NCI-H82 (cell line): ENCODE data around the gene PGRMC2.

Source experiments
- DNase-seq: peaks from one replicate; lab custom pipeline; 2025; lab: John Stamatoyannopoulos, UW

PGRMC2 gene, protein sequence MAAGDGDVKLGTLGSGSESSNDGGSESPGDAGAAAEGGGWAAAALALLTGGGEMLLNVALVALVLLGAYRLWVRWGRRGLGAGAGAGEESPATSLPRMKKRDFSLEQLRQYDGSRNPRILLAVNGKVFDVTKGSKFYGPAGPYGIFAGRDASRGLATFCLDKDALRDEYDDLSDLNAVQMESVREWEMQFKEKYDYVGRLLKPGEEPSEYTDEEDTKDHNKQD

DNA sequence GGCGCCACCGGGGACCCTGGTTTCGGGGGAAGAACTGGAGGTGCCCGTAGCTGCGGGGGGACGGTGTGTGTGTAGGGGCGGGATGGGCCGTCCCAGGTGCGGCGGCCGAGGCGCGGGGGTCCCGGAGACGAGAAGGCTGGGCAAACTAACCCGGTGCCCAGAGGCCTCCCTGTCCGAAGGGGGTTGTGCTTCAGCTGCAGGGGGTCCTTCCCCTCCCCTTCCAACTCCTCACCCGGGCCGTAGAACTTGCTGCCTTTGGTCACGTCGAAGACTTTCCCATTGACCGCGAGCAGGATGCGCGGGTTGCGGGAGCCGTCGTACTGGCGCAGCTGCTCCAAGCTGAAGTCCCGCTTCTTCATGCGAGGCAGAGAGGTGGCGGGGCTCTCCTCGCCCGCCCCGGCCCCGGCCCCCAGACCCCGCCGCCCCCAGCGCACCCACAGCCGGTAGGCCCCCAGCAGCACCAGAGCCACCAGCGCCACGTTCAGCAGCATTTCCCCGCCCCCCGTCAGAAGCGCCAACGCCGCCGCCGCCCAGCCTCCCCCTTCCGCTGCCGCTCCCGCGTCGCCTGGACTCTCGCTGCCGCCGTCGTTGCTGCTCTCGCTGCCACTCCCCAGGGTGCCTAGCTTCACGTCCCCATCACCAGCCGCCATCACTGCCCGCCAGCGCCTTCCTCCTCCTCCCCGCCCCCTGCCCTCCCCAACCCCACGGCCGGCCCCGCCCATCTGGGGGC, at the start of gene PGRMC2:
PGRMC2 (minus strand) TSS at position 673 of the 730 bp plus-strand sequence; CDS start at position 650, 23 bp downstream.
- DNase-seq = peak; percentile 65

DNA sequence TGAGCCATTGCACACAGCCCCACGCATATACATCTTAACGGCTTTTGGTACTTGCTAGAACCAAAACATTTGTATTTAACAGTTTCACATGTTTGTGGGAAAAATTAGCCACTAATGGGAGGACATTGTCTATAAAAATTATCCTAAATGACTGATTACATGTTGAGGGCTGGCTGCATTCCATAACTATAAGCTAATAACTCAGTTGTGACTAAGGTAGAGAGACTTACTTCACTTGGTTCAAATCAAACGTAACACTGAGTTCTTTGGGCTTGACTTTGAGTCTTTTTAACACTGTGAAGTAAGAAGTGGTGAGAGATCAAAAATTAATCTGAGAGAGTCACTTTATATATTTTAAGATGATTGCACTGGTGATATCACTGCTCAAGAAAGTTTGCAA, 47.9 kb upstream of the PGRMC2 start:
- DNase-seq = no peak

DNA sequence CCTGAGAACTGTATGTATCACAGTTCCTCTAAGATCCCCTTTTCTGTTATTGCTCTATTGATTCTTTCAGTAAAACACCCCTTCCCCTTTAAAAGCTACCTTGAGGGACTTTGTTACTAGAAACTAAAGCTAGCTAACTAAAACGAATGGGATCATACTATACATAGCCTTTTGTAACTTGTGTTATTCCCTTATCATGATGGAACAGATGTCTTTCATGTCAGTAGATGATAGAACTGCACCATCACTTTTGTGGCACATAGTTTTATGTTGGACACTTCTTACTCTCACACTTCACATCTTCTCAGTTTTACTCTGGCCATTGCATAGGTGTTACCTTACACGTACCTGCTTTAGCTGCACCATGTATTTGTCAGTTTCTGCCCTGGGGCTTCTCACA, 46.6 kb upstream of the PGRMC2 start:
- DNase-seq = no peak

DNA sequence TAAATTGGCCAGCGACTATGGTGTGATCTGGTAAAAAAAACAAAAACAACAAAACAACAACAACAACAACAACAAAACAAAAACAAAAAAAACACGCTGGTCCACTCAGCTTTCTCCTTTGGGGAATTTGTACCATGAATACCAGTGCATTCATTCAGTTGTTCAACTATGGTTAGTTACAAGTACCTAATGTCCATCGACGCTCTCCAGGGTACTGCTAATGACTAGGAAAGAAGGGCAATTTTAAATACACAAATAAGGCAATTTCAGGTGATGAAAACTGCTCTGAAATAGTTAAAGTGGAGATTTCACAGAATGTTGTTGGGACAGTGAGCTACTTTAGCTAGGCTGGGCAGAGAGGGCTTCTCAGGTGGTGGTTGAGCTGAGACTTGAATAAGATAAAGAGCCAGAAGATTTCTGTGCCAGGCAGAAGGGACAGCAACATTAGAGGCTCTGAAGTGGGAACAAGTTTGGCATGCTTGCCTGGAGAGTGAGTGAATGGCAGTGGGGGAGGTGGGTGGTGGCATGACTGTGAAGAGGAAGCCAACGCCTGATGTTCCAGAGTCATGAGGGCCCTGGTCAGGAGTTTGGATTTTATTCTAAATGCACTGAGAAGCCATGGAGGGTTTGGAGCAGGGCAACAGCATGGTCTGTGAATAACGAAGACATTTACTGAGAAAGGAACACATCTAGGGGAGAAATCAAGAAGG, 45.9 kb upstream of the PGRMC2 start:
- no peak for DNase-seq

DNA sequence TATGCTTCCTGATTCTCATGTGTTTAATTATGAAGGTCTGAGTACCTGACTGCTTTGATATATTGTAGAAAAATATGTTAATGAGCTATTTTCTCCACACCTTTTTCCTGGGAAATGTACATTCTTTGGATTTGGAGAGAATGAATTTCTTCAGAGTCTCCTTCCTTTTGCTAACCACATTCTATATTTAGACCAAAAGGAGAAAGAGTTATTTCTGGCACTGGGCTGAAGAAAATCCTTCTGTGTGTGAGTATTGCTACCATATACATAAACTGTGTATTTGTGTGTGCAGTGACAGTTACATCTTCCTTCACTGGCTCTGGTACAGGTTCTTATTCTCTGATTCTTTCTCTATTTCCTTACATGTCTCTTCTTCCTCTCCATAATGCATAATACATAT, 44.5 kb upstream of the PGRMC2 start:
- no peak for DNase-seq

DNA sequence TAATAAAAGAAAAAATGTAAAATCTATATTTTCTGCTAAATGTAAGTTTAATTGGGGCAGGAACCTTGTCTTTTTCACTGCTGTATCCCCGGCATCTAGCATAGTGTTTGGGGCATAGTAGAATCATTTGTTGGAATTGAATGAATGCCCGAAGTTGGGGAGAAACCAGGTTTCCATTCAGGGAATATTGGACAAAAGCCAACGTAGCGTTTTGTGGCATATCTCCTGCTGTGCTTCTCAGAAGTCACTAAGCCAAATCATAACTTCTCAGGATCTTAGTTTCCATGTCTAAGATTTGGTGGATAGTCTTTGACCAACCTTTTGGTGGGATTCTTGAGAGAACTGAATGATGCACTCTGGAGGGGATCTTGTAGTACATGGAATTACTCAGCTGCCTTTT, 42.0 kb upstream of the PGRMC2 start:
- no peak for DNase-seq

DNA sequence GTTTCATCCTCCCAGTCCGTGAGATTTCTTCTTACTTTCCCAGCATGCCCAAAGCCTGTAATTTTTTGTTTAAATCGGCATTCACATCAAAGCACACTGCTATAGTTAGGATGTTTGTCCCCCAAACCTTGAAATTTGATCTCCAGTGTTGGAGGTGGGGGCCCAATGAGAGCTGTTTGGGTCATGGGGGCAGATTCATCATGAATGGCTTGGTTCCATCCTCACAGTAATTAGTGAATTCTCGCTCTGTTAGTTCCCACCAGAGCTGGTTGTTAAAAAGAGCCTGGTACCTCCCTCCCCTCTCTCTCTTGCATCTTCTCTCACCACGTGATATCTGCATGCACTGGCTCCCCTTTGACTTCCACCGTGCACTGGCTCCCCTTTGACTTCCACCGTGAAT, 40.5 kb upstream of the PGRMC2 start:
- DNase-seq = no peak

DNA sequence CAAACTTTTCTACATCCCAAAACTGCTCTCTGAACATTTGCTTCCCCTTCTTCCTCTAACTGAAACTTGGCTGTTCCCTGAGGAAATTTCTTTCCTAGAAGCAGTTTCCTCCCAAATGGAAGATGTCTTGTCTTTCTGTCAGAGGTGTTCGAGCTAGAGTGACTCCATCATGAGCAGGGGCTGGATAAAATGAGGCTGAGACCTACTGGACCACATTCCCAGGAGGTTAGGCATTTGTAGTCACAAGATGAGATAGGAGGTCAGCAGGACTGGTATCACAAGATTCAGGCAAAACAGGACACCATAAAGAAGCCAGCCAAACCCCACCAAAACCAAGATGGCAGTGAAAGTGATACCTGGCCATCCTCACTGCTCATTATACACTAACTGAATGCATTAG, 35.8 kb upstream of the PGRMC2 start:
- no peak for DNase-seq

DNA sequence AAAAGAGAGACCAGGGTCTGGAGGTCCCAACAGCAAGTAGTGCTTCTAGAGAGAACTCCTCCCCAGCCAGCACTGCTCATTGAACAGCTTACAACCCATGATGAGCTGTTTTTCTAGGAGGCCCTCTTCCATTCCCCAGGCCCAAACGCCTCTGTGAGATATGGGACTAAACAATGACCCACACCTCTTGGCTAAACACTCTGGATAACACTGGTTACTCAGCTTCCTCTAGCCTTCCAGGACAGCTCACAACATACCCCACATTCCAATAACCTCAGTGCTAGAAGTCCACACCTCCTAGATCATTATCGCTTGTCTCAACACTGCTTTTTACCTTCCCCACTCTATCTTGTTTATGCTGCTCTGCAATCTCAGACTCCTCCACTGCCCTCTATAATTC, 35.4 kb upstream of the PGRMC2 start:
- DNase-seq = no peak

DNA sequence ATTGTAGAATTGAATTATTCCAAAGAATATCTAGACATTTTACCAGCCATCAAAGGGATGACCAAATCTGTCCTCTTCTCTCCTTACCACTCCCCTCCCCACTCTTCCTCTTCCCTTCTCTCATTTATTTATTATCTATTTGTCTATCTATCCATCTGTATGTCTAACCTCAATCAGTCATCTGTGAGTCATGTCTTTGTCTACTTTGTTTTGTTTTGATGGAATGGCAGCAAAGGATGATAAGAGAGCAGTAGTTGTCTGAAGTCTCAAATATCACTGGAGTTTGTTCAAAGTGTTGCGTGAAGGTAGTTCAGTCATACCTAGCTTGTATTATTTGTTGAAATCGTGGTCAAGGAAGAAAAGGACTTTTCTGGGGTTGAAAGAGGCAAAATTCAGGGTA, 34.7 kb upstream of the PGRMC2 start:
- no peak for DNase-seq

DNA sequence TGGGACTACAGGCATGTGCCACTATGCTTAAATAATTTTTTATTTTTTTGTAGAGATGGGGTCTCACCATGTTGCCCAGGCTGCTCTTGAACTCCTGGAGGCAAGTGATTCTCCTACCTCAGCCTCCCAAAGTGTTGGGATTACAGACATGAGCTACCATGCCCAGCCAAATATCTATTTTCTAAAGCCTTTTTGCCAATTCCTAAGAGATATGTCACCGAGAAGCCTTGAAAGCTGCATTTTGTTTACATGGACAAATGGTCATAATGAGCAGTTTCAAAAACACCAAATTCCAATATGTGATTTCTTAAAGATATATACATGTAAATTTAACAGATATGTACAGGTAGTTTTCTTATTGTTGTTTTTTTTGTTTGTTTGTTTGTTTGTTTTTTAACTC, 33.0 kb upstream of the PGRMC2 start:
- DNase-seq = no peak

DNA sequence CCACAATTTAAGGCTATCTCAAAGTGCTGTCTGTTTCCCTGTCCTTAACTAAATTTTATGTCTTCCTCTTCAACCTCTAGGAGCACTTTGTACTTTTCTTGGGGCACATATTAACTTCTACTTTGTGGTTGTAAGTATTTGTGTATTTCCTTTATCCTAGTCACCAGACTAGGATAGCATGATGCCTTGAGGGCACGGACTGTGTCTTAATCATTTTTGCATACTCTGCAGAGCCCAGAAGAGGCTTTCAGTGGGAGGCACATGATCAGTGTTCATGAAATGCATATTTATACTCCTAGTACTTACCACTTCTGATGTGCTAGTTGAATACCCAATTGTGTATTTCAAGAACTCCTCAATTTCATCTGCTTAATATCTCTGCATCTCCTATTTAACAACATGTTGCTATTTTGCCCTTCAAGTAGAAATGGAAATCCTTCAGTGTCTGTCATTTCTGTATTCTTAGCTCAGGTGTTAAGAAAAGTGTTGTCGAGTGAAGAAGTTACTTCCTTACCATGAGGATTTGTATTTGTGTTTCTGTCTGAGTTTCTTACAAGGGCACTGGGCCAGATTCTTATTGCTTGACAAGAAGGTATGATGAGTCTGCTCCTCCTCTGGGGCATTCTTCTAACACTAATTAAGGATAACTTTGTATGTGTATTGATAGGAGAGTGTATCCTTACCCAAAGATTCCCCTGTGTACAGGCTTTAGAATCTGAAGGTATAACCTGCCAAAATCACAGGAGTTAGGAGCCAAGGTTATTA, 28.3 kb upstream of the PGRMC2 start:
- no peak for DNase-seq

DNA sequence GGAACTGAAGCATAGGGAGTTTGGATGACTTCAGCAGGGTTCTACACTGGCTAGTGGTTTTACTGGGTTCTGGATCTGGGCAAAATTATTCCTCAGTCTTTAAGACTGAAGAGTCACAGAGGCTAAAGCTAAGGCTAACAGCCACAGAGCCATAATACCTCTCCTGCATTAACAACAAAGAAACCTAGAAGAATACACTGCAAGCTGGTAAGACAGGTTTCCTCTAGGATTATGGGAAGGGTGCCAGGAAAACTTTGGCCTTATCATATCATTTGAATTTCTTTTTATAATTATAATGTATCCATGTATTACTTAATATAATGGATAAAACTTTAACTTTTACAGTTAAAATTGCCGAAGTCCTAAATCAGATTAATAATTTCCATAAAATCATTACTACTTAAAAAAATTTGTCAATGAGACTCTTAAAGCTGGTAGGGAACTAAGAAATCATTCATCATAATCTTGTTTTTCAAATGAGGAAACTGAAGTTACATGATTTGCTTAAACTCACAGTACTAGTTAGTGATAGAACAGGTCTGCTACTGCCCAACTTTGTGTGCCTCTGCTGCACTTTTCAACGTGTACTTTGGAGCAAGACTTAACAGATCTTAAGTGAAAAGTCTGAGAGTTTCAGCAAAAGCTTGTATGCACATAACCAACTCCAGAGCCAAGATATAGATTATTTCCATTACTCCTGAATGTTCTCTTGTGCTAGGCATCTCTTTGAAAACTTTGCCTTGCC, 24.2 kb upstream of the PGRMC2 start:
- no peak for DNase-seq

DNA sequence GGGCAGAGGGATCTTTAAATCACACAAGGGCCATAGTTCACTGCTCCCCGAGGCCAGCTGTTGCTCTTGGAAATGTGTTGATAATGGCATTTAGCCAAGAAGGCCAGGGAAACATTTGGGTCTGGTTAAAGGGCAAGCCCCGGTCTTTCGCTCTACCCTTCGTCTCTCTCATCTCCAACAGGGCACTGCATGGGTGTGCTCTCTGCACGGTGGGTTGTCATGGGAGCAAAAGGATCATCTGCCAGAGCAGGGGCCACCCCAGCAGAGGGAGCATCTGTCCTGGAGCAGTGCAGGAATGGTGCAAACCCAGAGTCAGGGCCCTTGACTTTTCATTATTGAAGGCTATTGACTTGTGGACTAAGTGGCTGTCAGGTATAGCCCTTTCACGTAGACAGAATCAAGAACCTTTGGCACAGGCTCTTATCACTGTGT, 22.7 kb upstream of the PGRMC2 start:
- peak; percentile 72 for DNase-seq

DNA sequence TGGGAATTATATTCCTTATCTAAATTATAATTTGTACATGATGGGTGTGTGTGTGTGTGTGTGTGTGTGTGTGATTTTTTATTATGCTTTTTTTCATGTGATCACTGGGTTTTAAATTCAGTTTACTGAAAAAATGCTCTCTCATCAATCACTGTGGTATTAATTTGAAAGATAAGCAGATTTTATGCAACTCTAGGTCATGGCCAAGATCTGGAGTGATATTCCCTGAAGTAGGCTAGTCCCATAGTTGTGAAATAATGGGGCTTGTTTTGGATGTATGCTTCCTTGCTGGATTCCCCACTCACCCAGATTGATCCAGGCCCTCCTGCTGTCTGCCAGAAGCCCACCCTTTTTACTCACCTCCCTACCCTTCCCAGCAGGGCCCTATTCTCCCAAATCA, 22.0 kb upstream of the PGRMC2 start:
- no peak for DNase-seq

DNA sequence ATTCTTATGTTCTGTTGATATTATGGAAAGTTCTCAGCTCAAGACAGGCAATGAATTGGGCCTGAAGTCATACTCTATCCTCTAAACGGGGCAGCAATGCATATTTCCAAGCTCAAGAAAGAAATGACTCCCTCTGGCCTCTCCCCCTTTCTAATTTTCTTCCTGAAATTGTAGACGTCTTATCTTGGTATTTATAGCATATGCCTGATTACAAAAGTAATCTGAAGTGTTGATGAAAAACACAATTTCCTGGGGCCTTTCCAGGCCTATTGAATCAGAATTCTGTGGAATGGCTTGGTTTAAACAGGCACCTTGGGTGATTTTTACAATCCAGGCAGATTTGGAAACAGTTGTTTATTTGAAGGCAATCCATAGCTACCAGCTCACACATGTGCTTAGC, 21.4 kb upstream of the PGRMC2 start:
- no peak for DNase-seq

DNA sequence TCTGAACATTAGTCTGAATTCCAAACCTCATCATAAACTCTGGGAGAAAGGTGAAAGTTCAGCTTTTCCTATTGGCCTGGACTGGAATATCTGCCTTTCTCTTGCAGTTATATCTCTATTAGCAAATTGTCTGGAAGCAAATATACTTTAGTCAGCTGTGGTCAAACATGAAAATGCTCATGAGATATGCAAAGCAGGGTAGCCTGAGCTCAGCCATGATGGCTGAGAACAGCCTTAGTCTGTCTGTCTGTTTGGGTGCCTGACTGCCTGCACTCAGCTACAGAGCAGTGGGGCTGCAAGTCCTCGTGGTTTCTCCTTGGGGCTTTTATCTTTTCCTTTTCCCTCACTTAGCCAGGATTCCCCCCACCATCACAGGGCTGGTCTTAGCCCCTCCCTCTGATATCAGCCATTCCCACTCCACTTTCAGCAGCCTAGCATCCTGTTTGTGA, 19.5 kb upstream of the PGRMC2 start:
- DNase-seq = no peak

DNA sequence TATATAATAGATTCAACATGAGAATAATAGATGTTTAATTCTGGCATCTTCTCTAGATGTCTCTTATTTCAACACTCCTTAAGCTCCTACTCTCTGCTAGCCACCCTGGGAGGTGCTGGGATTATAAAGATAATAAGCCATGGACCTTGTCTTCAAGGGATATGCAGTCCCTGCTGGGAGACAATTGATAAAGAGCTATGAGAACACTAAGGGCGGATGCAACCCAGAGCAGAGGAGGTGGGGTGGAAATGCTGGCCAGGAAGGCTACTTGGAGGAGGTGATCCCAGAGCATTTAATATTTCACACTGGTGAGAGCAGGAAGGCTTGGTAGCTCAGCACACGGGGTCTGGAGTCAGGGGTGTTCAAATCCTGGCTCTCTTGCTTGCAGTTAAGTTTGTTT, 18.3 kb upstream of the PGRMC2 start:
- DNase-seq = no peak

DNA sequence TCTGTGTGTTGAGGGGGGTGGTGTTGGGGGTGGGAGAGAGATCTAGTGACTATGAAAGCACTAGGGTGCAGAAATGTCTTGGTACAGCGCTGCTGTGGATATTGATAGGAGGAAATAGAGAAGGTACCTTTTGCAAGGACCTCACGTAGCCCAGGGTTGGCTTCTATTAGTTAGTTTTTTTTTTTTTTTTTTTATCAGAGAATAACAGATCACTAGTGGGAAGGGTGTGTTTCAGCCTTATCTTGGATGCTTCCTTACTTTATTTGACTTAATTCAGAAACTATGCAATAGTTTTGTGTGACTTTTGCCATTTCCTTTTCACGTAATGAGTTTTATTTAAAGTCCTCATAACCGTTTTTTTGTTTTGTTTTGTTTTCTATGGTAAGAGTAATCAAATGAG, 16.4 kb upstream of the PGRMC2 start:
- DNase-seq = no peak

DNA sequence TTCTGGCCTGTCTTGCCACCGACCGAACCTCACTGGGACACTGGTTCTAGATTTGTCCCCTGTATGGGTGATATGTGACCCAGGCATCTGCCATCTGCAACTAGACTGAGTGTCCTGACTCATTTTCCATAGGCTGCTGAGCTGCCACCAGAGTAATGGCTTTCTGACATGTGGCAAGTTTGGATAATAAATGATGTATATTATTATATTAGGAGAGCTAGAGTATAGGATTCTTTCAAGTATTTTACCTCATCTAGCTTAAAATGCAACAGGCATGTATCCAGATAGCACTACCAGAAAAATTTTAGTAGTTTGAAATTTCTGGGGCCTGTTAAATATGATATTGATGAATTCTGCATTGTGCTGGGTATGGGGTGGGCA, 15.8 kb upstream of the PGRMC2 start:
- DNase-seq = no peak

DNA sequence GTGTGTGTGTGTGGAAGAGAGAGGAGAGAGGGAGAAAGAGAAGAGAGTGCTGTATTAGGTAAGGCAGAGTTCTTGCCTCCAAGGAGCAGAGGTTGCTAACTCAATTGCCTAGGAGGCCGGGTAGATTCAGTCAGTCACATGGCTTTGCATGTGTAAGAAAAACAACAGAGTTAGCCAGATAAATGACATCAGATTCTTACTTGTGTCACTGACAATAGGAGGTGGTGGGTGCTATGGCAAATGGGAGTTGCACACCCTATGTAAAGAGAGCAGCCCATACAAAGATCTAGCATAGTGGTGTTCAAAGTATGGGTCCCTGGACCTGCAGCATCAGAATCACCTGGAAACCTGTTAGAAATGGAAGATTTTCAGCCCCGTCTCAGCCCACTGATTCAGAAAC, 14.4 kb upstream of the PGRMC2 start:
- no peak for DNase-seq

DNA sequence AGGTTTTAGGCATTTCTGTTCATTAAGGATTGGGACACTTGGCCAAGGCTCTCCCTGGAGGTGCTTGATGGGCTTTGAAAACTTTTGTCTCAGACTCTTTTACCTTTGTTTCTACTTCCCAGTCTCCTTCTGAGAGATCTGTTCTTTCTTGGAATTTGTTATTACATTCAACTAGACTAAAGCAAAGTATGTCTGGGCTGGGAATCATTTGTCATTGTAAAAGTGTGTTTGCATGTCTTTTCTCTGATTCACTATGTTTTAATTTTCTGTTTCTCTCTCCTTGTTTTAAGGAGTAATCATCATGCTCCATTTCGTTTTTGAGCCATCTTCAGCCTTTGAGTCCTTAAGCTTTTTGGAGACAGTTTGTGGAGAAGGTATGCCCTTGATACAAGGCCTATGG, 12.2 kb upstream of the PGRMC2 start:
- DNase-seq = no peak
